Activated CD4-positive, alpha-beta T cell treated with anti-CD3 and anti-CD28 coated beads for 48 hours (primary cell): ENCODE data around the gene COL5A1.
"Not testable (repeated sequence)": the region's sequence is repeated elsewhere in the genome, so short reads cannot be mapped to it uniquely, and the experiment has no call there.

Source experiments
- DNase-seq: peaks from one replicate; pipeline ENCODE4 v3.0.0-alpha.2; 2020

COL5A1 gene

DNA sequence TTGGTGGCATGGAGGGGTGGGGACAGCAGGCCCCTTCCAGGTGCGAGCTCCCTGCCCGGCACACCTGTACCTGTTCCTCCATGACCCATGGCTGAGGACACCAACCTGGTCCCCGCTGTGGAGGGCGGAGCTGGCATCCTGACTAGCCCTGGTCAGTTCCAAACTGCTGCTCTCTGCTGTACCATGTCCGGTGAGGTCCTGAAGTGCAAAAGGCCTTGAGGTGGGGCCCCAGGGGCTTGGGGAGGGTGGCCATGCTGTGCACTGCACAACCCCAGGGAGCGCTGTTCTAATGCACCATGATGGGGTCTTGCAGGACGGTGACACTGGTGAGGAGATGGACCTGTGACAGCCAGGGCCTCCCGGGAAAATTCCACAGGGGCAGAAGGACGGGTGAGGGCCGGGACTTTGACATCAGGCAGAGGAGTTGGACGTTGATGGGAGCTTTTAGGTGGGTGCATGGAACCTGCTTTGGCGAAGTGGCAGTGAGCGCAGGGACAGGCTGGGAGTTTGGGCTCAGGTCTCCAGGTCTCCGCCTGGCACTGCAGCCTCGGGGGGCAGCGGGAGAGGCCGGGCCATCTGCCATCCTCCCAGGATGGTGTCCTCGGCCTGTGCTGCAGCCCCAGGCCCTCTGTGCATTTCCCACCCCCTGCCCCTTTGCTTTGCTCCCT, 38.9 kb downstream of the COL5A1 start:
- DNase-seq: no peak

DNA sequence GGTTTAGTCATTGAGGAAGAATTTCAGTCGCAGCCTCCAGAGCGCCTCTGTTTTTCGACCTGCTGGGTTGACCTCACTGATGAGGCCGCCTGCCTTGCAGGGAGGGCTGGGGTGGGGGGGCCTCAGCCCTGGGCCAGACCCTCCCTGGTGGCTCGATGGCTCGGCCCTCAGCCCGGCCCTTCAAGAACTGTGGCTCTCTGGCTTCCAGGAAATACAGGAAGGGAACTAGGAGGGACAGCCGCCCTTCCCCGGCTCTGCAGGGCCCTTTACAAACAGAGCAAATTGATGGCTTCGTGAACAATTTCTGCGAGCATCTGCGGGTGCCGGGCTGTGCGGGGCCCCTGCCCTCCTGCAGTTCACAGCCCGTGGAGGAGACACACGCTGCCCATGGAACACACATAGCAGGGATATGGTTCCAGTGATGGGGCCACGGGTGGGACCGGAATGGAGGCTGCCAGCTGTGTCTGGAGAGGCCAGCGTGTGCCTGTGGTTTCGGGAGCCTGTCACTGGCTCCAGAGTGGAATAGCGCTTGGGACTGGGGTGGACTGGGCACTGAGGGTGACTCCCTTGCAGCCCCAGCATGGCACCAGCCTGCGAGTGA, 39.6 kb downstream of the COL5A1 start:
- no peak for DNase-seq

- no peak for DNase-seq
These were observed 40.4 kb downstream of the COL5A1 start for GRCh38 chr9:134682026-134682425.

DNA sequence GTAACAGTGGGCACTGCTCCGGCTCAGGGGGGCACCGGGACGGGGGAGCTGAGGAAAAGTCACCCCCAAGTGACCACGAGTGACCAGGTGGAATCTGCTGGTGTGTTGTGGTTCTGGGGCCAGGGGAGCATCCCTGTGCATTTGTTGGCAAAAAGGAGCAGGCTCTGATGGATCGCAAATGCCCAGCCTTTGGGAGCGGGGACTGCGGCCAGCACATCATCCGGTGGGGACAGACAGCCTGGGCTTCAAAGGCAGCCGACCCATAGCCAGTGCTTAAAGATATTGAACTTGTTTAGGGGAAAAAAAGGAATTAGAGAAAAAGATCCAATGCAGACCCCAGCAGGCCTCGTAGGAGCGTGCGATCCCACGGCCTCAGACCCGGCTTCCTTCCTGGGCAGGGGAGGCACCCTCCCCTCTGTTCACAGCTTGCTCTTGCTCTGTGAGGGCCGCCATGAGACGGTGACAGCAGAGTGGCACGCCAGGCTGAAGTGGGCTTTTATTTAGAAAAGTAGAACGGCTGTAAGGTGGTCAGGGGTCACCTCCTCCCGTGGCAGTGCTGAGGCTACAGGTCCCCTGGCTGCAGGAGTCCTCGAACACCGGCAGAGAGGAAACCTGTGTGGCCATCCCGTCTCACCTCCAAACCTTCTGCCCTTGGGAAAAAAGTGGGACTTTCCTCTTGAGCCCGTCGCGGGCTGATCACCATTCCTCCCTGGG, 41.2 kb downstream of the COL5A1 start:
- no peak for DNase-seq

GRCh38 chr9:134683714-134684374, 42.2 kb downstream of the COL5A1 start:
- DNase-seq: no peak

GRCh38 chr9:134684375-134684723, 42.7 kb downstream of the COL5A1 start:
- no peak for DNase-seq

DNA sequence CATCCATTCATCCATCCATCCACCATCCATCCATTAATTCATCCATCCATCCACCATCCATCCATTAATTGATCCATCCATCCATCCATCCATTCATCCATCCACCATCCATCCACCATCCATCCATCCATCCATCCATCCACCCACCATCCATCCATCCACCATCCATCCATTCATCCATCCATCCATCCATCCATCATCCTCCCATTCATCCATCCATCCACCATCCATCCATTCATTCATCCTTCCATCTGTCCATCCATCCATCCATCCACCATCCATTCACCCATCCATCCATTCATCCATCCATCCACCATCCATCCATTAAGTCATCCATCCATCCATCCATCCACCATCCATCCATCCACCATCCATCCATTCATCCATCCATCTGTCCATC, 43.3 kb downstream of the COL5A1 start:
- DNase-seq: not testable (repeated sequence)

- DNase-seq: no peak
These were observed 44.2 kb downstream of the COL5A1 start for GRCh38 chr9:134685784-134686183.

DNA sequence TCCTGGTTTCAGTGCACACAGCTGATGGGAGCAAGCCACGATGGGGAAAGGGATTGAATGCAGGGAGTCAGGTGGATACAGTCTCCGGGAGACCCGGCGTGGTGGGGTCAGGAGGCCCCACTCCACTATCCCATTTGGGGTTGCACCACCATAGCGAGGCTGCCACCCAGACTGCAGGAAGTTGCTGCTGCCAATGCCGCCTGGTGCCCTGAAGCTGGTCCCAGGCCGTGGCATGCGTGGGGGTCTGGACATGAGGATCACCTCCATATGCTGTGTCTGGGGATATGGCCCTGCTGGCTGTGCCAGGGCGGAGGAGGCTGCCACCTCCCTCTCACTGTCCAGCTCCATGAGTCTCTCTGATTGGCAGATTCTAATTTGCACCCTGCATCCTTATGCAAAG, 45.3 kb downstream of the COL5A1 start:
- DNase-seq: no peak

DNA sequence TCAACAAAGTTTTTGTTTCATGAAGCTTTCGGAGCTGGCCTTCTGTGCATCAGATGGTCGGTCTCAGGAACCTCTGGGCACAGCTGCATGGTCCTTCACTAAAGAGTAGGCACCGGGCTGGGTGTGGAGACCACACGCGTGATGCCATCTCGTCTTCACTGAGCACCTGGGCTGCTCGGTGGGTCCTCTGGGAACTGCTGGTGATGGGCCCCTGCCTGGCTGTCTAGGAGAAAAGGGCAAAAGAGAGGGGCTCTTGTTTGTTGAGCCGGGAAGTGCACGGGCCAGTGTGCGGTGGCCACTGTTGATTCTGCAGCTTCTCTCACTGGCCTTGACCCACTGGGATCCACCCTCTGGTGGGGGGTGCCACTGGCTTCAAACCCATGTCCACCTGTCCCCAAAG, 46.0 kb downstream of the COL5A1 start:
- DNase-seq: no peak

DNA sequence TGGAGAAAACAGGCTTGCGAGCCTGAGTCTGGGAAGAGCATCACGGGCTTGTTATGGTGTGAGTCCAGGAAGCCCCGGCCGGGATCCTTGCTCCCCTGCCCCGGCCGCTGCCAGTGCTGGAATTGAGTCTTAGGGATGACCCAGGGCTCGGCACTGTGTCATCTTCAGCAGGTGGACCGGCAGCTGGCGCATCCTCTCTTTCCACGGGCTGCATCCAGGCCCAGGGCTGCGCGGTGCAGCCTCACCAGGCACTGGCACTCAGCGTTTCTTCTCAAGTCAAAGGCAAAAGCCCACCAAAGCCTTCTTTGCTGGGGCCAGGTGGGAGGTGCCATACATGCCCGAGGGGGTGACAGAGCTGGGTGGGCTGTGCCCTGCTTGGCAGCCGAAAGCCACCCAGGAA, 46.6 kb downstream of the COL5A1 start:
- DNase-seq: no peak

- DNase-seq: no peak
These were observed 47.2 kb downstream of the COL5A1 start for GRCh38 chr9:134688661-134689320.

- DNase-seq: peak; percentile 36
These were observed 47.9 kb downstream of the COL5A1 start for GRCh38 chr9:134689321-134690181.

GRCh38 chr9:134690301-134690751, 48.7 kb downstream of the COL5A1 start:
- no peak for DNase-seq

GRCh38 chr9:134690946-134691694, 49.5 kb downstream of the COL5A1 start:
- no peak for DNase-seq

GRCh38 chr9:134691695-134692572, 50.3 kb downstream of the COL5A1 start:
- DNase-seq: no peak

DNA sequence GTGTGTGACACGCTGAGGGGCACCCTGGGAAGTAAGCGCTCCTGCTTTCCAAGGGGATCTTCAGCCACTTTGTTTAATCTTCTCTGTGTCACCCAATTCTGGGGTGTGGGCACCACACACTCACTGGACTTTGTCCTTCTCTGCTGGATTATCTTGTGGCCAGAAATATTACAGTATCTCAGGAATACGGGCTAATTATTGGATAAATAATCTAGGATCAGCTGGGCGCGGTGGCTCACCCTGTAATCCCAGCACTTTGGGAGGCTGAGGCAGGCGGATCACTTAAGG, 50.9 kb downstream of the COL5A1 start:
- no peak for DNase-seq

- no peak for DNase-seq
These were observed 51.4 kb downstream of the COL5A1 start for GRCh38 chr9:134693011-134693410.

- DNase-seq: no peak
These were observed 52.2 kb downstream of the COL5A1 start for GRCh38 chr9:134693641-134694367.

GRCh38 chr9:134694368-134694665, 52.7 kb downstream of the COL5A1 start:
- DNase-seq: no peak
